IMR-90 (cell line): Measurements from ENCODE around the gene LIAS. TPM values are rescaled to one million over a fixed set of nuclear protein-coding genes. Genes with fewer than 3 reads are reported as not detected.
A peak's percentile ranks its signal among the peaks of the same experiment; 100 is the strongest.
"Not testable (repeated sequence)": the region's sequence is repeated elsewhere in the genome, so short reads cannot be mapped to it uniquely, and the experiment has no call there.

ENCODE experiments used
- ATAC-seq: fragments of 200-7000 bp; cut with Tn5 transposase; 2 replicates; pipeline ENCODE4 v1.9.1; 2020; ENCODE audit warnings: low read depth, mild to moderate bottlenecking, moderate library complexity
- BruUV-seq: library from RNA; stranded (reverse); fragments of 400-500 nt; replicated peaks from 2 replicates; lab custom pipeline; 2021; lab: Mats Ljungman, UMichigan
- CTCF ChIA-PET: fragments of 300-600 bp; formaldehyde crosslinking; extraction: SDS; loops from one replicate; lab custom pipeline; 2021; ENCODE audit warnings: antibody characterized with exemption; lab: Yijun Ruan, JAX
- POLR2A ChIA-PET: fragments of 300-600 bp; sonication (Branson Sonifier 250); formaldehyde crosslinking; loops from one replicate; lab custom pipeline; 2022; ENCODE audit warnings: antibody characterized with exemption; ENCODE audit not compliant: unreplicated experiment; lab: Charles Lee
- DNase-seq: peaks from one replicate; pipeline ENCODE4 v3.0.0; 2013
- H2AFZ ChIP-seq: replicated peaks from 2 replicates; pipeline ENCODE3; 2013; ENCODE audit warnings: low read length, mild to moderate bottlenecking; ENCODE audit not compliant: poor library complexity
- H2AK5ac ChIP-seq: 2 replicates; pipeline ENCODE4 v1.6.1; 2013; ENCODE audit warnings: low read depth, low read length, inconsistent platforms
- H2AK9ac ChIP-seq: replicated peaks from 2 replicates; pipeline ENCODE3; 2013; ENCODE audit warnings: mild to moderate bottlenecking, low read depth, low read length, moderate library complexity; ENCODE audit not compliant: poor library complexity
- H2BK120ac ChIP-seq: 2 replicates; pipeline ENCODE4 v1.6.1; 2013; ENCODE audit warnings: low read depth, low read length, inconsistent platforms
- H2BK15ac ChIP-seq: 3 replicates; pipeline ENCODE4 v1.6.1; 2013; ENCODE audit warnings: low read depth, low read length, inconsistent platforms
- H2BK20ac ChIP-seq: 2 replicates; pipeline ENCODE4 v1.6.1; 2013; ENCODE audit warnings: low read depth, mild to moderate bottlenecking, inconsistent platforms, low read length, moderate library complexity
- H2BK5ac ChIP-seq: 2 replicates; pipeline ENCODE4 v1.6.1; 2013; ENCODE audit warnings: mild to moderate bottlenecking, low read depth, low read length, inconsistent platforms; ENCODE audit not compliant: poor library complexity, severe bottlenecking
- H3K14ac ChIP-seq: replicated peaks from 2 replicates; pipeline ENCODE4 v1.6.1; 2013; ENCODE audit warnings: low read depth, low read length, inconsistent platforms
- H3K18ac ChIP-seq: 2 replicates; pipeline ENCODE4 v1.6.1; 2013; ENCODE audit warnings: low read depth, low read length, control low read depth
- H3K23ac ChIP-seq: 2 replicates; pipeline ENCODE4 v1.6.1; 2013; ENCODE audit warnings: low read depth, low read length, inconsistent platforms
- H3K27ac ChIP-seq: 2 replicates; pipeline ENCODE4 v1.5.1; 2013; ENCODE audit warnings: mild to moderate bottlenecking, control low read depth, low read length; ENCODE audit not compliant: insufficient read depth
- H3K27me3 ChIP-seq: 2 replicates; pipeline ENCODE4 v1.6.1; 2013; ENCODE audit warnings: low read length; ENCODE audit not compliant: control insufficient read depth, insufficient read depth
- H3K36me3 ChIP-seq: 2 replicates; pipeline ENCODE4 v1.6.1; 2013; ENCODE audit warnings: low read length, mixed read lengths; ENCODE audit not compliant: control insufficient read depth, insufficient read depth
- H3K4ac ChIP-seq: 2 replicates; pipeline ENCODE4 v1.6.1; 2013; ENCODE audit warnings: low read depth, low read length, inconsistent platforms
- H3K4me1 ChIP-seq: 2 replicates; pipeline ENCODE4 v1.6.1; 2013; ENCODE audit warnings: low read length, mixed read lengths; ENCODE audit not compliant: control insufficient read depth, insufficient read depth
- H3K4me2 ChIP-seq: 2 replicates; pipeline ENCODE4 v1.6.1; 2013; ENCODE audit warnings: low read depth, mild to moderate bottlenecking, control low read depth, low read length, moderate library complexity
- H3K4me3 ChIP-seq: 2 replicates; pipeline ENCODE4 v1.5.1; 2013; ENCODE audit warnings: low read depth, mild to moderate bottlenecking, control low read depth, low read length, moderate library complexity; ENCODE audit not compliant: insufficient read depth
- H3K56ac ChIP-seq: 2 replicates; pipeline ENCODE4 v1.6.1; 2013; ENCODE audit warnings: low read length, inconsistent platforms; ENCODE audit not compliant: insufficient read depth; ENCODE audit errors: extremely low read depth
- H3K79me1 ChIP-seq, 2 experiments: 2 replicates each; pipeline ENCODE4 v1.6.1; 2013; ENCODE audit warnings: low read length in 2 of 2, inconsistent platforms in 1 of 2, low read depth in 1 of 2
- H3K9ac ChIP-seq: 2 replicates; pipeline ENCODE4 v1.6.1; 2013; ENCODE audit warnings: low read depth, low read length, control low read depth
- H3K9me1 ChIP-seq: 2 replicates; pipeline ENCODE4 v1.6.1; 2013; ENCODE audit warnings: low read length, inconsistent platforms; ENCODE audit not compliant: insufficient read depth
- H3K9me3 ChIP-seq: 2 replicates; pipeline ENCODE4 v1.6.1; 2013; ENCODE audit warnings: low read length; ENCODE audit not compliant: control insufficient read depth, insufficient read depth
- H4K20me1 ChIP-seq: 2 replicates; pipeline ENCODE4 v1.6.1; 2013; ENCODE audit warnings: low read length, inconsistent platforms; ENCODE audit not compliant: insufficient read depth
- H4K5ac ChIP-seq: 2 replicates; pipeline ENCODE4 v1.6.1; 2013; ENCODE audit warnings: mild to moderate bottlenecking, low read depth, low read length, control low read depth
- H4K8ac ChIP-seq, 2 experiments: 2 replicates each; pipeline ENCODE4 v1.6.1; 2013; ENCODE audit warnings: low read depth in 2 of 2, low read length in 2 of 2, control low read depth in 1 of 2, inconsistent platforms in 1 of 2
- H4K91ac ChIP-seq: 2 replicates; pipeline ENCODE4 v1.6.1; 2013; ENCODE audit warnings: low read depth, low read length, inconsistent platforms; ENCODE audit not compliant: insufficient read depth
- WGBS, 2 experiments: methylation state at CpG; one replicate each; pipeline versions ENCODE4 v1.1.5 to v1.1.7; 2013; ENCODE audit warnings: missing lambda C conversion rate in 2 of 2; ENCODE audit not compliant: insufficient read length in 1 of 2; ENCODE audit errors: extremely low coverage in 2 of 2; 5-methylcytosine and 5-hydroxymethylcytosine counted together
- dilution Hi-C: fragments of 300-500 bp; cut with HindIII; formaldehyde crosslinking; loops from one replicate; pipeline ENCODE4 v1.14.3; 2018; ENCODE audit warnings: low sequenced_read_pairs; ENCODE audit not compliant: unreplicated experiment
- in situ Hi-C: fragments of 300-500 bp; cut with MboI; formaldehyde crosslinking; loops from 3 replicates; pipeline ENCODE4 v1.14.3; 2019; ENCODE audit warnings: low sequenced_read_pairs, inconsistent platforms, mixed read lengths
- intact Hi-C: fragments of 100-400 bp; cut with micrococcal nuclease; formaldehyde crosslinking; loops from 2 replicates; pipeline ENCODE4 v1.10.0; 2022
- polyA plus RNA-seq, 3 experiments: library from polyadenylated mRNA; depleted of rRNA; stranded (reverse); fragments of >200 nt; gene quantifications; 2 replicates each; pipeline ENCODE4 v1.2.3, GENCODE V29; 2012; ENCODE audit warnings: low replicate concordance in 1 of 3
- total RNA-seq: library from RNA; depleted of rRNA; stranded (reverse); fragments of >200 nt; gene quantifications from 2 replicates; pipeline ENCODE4 v1.2.3, GENCODE V29; 2012

LIAS gene
- total and polyA plus RNA-seq, 2 of the 4 experiments (the other 2 are of a cell fraction) = 3.2 to 7.8 TPM

DNA sequence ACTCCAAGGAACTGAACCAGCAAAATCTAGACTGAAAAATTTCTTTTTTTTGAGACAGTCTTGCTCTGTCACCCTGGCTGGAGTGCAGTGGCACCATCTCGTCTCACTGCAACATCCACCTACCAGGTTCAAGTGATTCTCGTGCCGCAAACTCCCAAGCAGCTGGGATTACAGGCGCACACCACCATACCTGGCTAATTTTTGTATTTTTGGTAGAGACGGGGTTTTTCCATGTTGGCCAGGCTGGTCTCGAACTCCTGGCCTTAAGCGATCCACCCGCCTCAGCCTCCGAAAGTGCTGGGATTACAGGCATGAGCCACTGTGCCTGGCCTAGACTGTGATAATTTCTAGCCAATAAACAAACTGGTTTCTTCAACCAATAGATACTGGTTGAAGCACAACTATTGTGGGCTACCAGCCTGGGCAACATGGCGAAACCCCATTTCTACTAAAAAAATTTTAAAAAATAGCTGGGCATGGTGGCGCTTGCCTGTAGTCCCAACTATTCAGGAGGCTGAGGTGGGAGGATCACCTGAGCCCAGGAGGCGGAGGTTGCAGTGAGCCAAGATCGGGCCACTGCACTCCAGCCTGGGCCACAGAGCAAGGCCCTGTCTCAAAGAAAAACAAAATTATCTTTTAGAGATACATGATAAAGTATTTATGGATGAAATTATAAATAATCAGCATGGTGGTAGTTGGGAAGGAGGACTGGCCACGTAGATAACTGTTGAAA is 57.0 kb downstream of the LIAS start:
- H3K27me3 ChIP-seq, H3K9me1 ChIP-seq, H3K4ac ChIP-seq, H2AK9ac ChIP-seq, CTCF ChIA-PET, H2AK5ac ChIP-seq, BruUV-seq, H3K9me3 ChIP-seq, H3K4me3 ChIP-seq, H3K4me1 ChIP-seq, H3K14ac ChIP-seq, intact Hi-C loops, H3K9ac ChIP-seq, ATAC-seq, POLR2A ChIA-PET, DNase-seq, H3K56ac ChIP-seq, H3K4me2 ChIP-seq, H4K20me1 ChIP-seq, H2AFZ ChIP-seq, in situ Hi-C loops, dilution Hi-C loops: not testable (repeated sequence)
- H3K23ac ChIP-seq = peak overlapping the region; percentile 51; the same call in 1 of the 2 replicates
- H4K8ac ChIP-seq = peak overlapping the region in 1 of 2 experiments; percentile 46; a peak in 2 of 4 replicates
- peak overlapping the region; percentile 66 for H3K27ac ChIP-seq
- H2BK120ac ChIP-seq = peak overlapping the region; percentile 39
- H3K36me3 ChIP-seq = peaks cover 37% of the 10 kb centered on the region
- H2BK5ac ChIP-seq = peak overlapping the region; percentile 88
- H4K91ac ChIP-seq = peak overlapping the region; percentile 70; the same call in 1 of the 2 replicates
- WGBS, 2 experiments = 100% methylated on average over 1 of the region's 14 CpGs; no CpG with 5 or more reads in 1 of the 2 experiments
- peak overlapping the region; percentile 18 for H3K18ac ChIP-seq
- H2BK20ac ChIP-seq = 0 out of 2 replicates have a peak overlapping the region, but pooled peaks have one; percentile 66
- H2BK15ac ChIP-seq = 0 out of 3 replicates have a peak overlapping the region, but pooled peaks have one; percentile 33
- peaks cover 23 to 54% of the 10 kb centered on the region in 2 experiments for H3K79me1 ChIP-seq
- H4K5ac ChIP-seq = peak overlapping the region; percentile 72; the same call in 1 of the 2 replicates
